Neural cell (in vitro differentiated cells): ENCODE results near the gene DNMT3A. TPM values are rescaled to one million over a fixed set of nuclear protein-coding genes. Genes with fewer than 3 reads are reported as not detected.

ENCODE experiments used
- H2AFZ ChIP-seq: fragments of 200-600, 300-800 bp; sonication (generic), shearing (Covaris generic); 2 replicates; pipeline ENCODE4 v1.6.0; 2014; ENCODE audit warnings: low read depth, mild to moderate bottlenecking, antibody characterized with exemption, low read length, moderate library complexity
- H3F3A ChIP-seq: fragments of 200-600 bp; shearing (Covaris generic); 2 replicates; pipeline ENCODE4 v1.6.1; 2016; ENCODE audit warnings: mild to moderate bottlenecking, moderate library complexity, mixed read lengths, antibody characterized with exemption, low read length; ENCODE audit not compliant: insufficient read depth, poor library complexity, severe bottlenecking
- H3K27ac ChIP-seq: fragments of 200-600, 300-800 bp; sonication (generic), shearing (Covaris generic); 2 replicates; pipeline ENCODE4 v1.5.1; 2014; ENCODE audit warnings: mild to moderate bottlenecking, low read length, moderate library complexity
- H3K27me3 ChIP-seq: fragments of 300-800, 200-600 bp; sonication (generic), shearing (Covaris generic); 2 replicates; pipeline ENCODE4 v1.6.0; 2014; ENCODE audit warnings: mild to moderate bottlenecking, low read depth, low read length, moderate library complexity; ENCODE audit not compliant: insufficient read depth
- H3K36me3 ChIP-seq: fragments of 300-800, 200-600 bp; sonication (generic), shearing (Covaris generic); 2 replicates; pipeline ENCODE4 v1.5.1; 2014; ENCODE audit warnings: mild to moderate bottlenecking, antibody characterized with exemption, low read length, moderate library complexity; ENCODE audit not compliant: insufficient read depth
- H3K4me2 ChIP-seq: fragments of 300-800, 200-600 bp; sonication (generic), shearing (Covaris generic); 2 replicates; pipeline ENCODE4 v1.6.0; 2014; ENCODE audit warnings: mild to moderate bottlenecking, low read length
- H3K4me3 ChIP-seq: fragments of 300-800, 200-600 bp; sonication (generic), shearing (Covaris generic); 2 replicates; pipeline ENCODE4 v1.5.1; 2014; ENCODE audit warnings: mild to moderate bottlenecking, low read length, moderate library complexity
- H3K79me2 ChIP-seq: fragments of 200-600 bp; shearing (Covaris generic); replicated peaks from 2 replicates; pipeline ENCODE4 v1.6.0; 2014; ENCODE audit warnings: mild to moderate bottlenecking, low read length, moderate library complexity; ENCODE audit not compliant: insufficient read depth
- H3K9ac ChIP-seq: fragments of 300-800, 200-600 bp; sonication (generic), shearing (Covaris generic); 2 replicates; pipeline ENCODE4 v1.6.1; 2016; ENCODE audit warnings: mild to moderate bottlenecking, low read length, mixed read lengths
- H3K9me2 ChIP-seq: fragments of 200-600 bp; shearing (Covaris generic); 2 replicates; pipeline ENCODE4 v1.6.1; 2016; ENCODE audit warnings: mild to moderate bottlenecking, low read length, mixed read lengths; ENCODE audit not compliant: insufficient read depth
- H3K9me3 ChIP-seq: fragments of 200-600, 300-800 bp; sonication (generic), shearing (Covaris generic); 2 replicates; pipeline ENCODE4 v1.6.1; 2016; ENCODE audit warnings: mild to moderate bottlenecking, mixed run types, low read length, moderate library complexity, mixed read lengths
- H4K20me1 ChIP-seq: fragments of 200-600 bp; shearing (Covaris generic); 2 replicates; pipeline ENCODE4 v1.6.1; 2016; ENCODE audit warnings: mild to moderate bottlenecking, mixed run types; ENCODE audit not compliant: insufficient read depth
- CTCF ChIP-seq: fragments of 450-650 bp; IDR thresholded peaks from 2 replicates; pipeline ENCODE4 v1.5.1; 2014; ENCODE audit warnings: antibody characterized with exemption, mild to moderate bottlenecking, moderate library complexity; ENCODE audit not compliant: poor library complexity, severe bottlenecking
- EP300 ChIP-seq: fragments of 450-650 bp; conservative IDR thresholded peaks from 2 replicates; pipeline ENCODE4 v1.6.1; 2014; ENCODE audit warnings: antibody characterized with exemption, mild to moderate bottlenecking, moderate library complexity; ENCODE audit not compliant: poor library complexity, severe bottlenecking
- EZH2 ChIP-seq: fragments of 200-600, 300-800 bp; shearing (Covaris generic), sonication (generic); IDR thresholded peaks from 2 replicates; pipeline ENCODE4 v1.6.1; 2014; ENCODE audit warnings: antibody characterized with exemption, low read length, borderline replicate concordance, mild to moderate bottlenecking; ENCODE audit not compliant: insufficient read depth, poor library complexity, severe bottlenecking
- MXI1 ChIP-seq: fragments of 450-650 bp; conservative IDR thresholded peaks from 2 replicates; pipeline ENCODE4 v1.6.1; 2014; ENCODE audit warnings: antibody characterized with exemption, mild to moderate bottlenecking; ENCODE audit not compliant: poor library complexity, severe bottlenecking
- POLR2AphosphoS5 ChIP-seq: IDR thresholded peaks from 2 replicates; pipeline ENCODE4 v1.6.1; 2012
- RAD21 ChIP-seq: fragments of 450-650 bp; conservative IDR thresholded peaks from 2 replicates; pipeline ENCODE4 v1.6.1; 2014; ENCODE audit warnings: antibody characterized with exemption, mild to moderate bottlenecking, moderate library complexity
- REST ChIP-seq: IDR thresholded peaks from 2 replicates; pipeline ENCODE4 v1.6.1; 2012; ENCODE audit warnings: borderline replicate concordance
- SMC3 ChIP-seq: fragments of 450-650 bp; conservative IDR thresholded peaks from 2 replicates; pipeline ENCODE4 v1.6.1; 2014; ENCODE audit warnings: antibody characterized with exemption, mild to moderate bottlenecking, moderate library complexity; ENCODE audit not compliant: poor library complexity
- TAF1 ChIP-seq: IDR thresholded peaks from 2 replicates; pipeline ENCODE4 v1.6.1; 2012; ENCODE audit warnings: low read depth
- polyA plus RNA-seq: library from polyadenylated mRNA; depleted of rRNA; stranded (reverse); fragments of >200 nt; gene quantifications from 2 replicates; pipeline ENCODE4 v1.2.3, GENCODE V29; 2014

The DNMT3A gene
- polyA plus RNA-seq, 1 donor from 2014 or later, result 33.0 TPM

GRCh38 chr2:25335971-25336370 is 5.8 kb downstream of the DNMT3A start:
- Histone ChIP-seq H3K36me3 (no peaks in the 10 kb centered on the region), H3K4me2 (no peak overlapping the region), H3K4me3 (no peak overlapping the region), H3K27me3 (no peaks in the 10 kb centered on the region), H3K9ac (no peak overlapping the region), H3K9me3 (no peaks in the 10 kb centered on the region), H3F3A (no peaks in the 10 kb centered on the region), H3K27ac (no peak overlapping the region), H2AFZ (no peak overlapping the region), H3K79me2 (peaks cover 3% of the 10 kb centered on the region), H3K9me2 (no peaks in the 10 kb centered on the region), H4K20me1 (peaks cover 9% of the 10 kb centered on the region)
- TF ChIP-seq SMC3, result no peak

GRCh38 chr2:25335204-25335603 is 6.5 kb downstream of the DNMT3A start:
- no peak overlapping the region for H3K4me3 ChIP-seq
- no peaks in the 10 kb centered on the region for H3K9me2 ChIP-seq
- no peaks in the 10 kb centered on the region for H3K9me3 ChIP-seq
- H3K27ac ChIP-seq, result no peak overlapping the region
- peaks cover 9% of the 10 kb centered on the region for H4K20me1 ChIP-seq
- H3K79me2 ChIP-seq, result peaks cover 6% of the 10 kb centered on the region
- no peak overlapping the region for H3K4me2 ChIP-seq
- H3K27me3 ChIP-seq, result no peaks in the 10 kb centered on the region
- H3F3A ChIP-seq, result no peaks in the 10 kb centered on the region
- H3K36me3 ChIP-seq, result no peaks in the 10 kb centered on the region
- TF ChIP-seq POLR2AphosphoS5 (no peak), CTCF (no peak), EZH2 (no peak), MXI1 (no peak), EP300 (no peak), TAF1 (no peak), REST (no peak), RAD21 (no peak)
- H2AFZ ChIP-seq, result no peak overlapping the region
- no peak overlapping the region for H3K9ac ChIP-seq

- Histone ChIP-seq H3K79me2 (peaks cover 5% of the 10 kb centered on the region), H3K9ac (no peak overlapping the region), H3K27ac (no peak overlapping the region), H3K36me3 (no peaks in the 10 kb centered on the region), H2AFZ (no peak overlapping the region), H3K4me3 (no peak overlapping the region), H3K9me2 (no peaks in the 10 kb centered on the region), H4K20me1 (peaks cover 6% of the 10 kb centered on the region), H3K4me2 (no peak overlapping the region), H3K9me3 (no peaks in the 10 kb centered on the region), H3F3A (no peaks in the 10 kb centered on the region), H3K27me3 (no peaks in the 10 kb centered on the region)
- TF ChIP-seq TAF1 (no peak), EP300 (no peak), SMC3 (no peak), MXI1 (no peak), EZH2 (no peak)
Measured at GRCh38 chr2:25334482-25334881, 7.2 kb downstream of the DNMT3A start.
